ENCODE results near the gene ST6GALNAC1. TPM values are rescaled to one million over a fixed set of nuclear protein-coding genes. Genes with fewer than 3 reads are reported as not detected.

Gene ST6GALNAC1
- total and polyA plus RNA-seq, 4 donors: 0.16 to 2.1 (median 0.21) TPM; not detected in 1

- peak overlapping the region in 2 of 3 donors; percentile 58 to 66 for H3K4me3 ChIP-seq (ENCODE audit: low read depth in 1 of 3, low read length in 3 of 3)
- no peak for DNase-seq (ENCODE audit: low spot score)
- H3K9me3 ChIP-seq (ENCODE audit: control insufficient read depth in 4 of 4, low read length in 3 of 4): no peaks in the 10 kb centered on the region
- peak overlapping the region in 1 of 2 donors; percentile 6 for H3K9ac ChIP-seq (ENCODE audit: low read depth in 1 of 2, low read length in 2 of 2)
- 41% methylated on average over 17 of the region's 17 CpGs for WGBS
- no peak overlapping the region for H3K27ac ChIP-seq (ENCODE audit: low read depth in 1 of 2, low read length in 2 of 2)
- peaks cover 7 to 26% (median 16%) of the 10 kb centered on the region in 4 donors for H3K4me1 ChIP-seq (ENCODE audit: control insufficient read depth in 4 of 4, insufficient read depth in 4 of 4, low read length in 3 of 4)
- H3K27me3 ChIP-seq (ENCODE audit: control insufficient read depth in 4 of 4, insufficient read depth in 4 of 4, low read length in 3 of 4): no peaks in the 10 kb centered on the region
- TF ChIP-seq CTCF (IDR thresholded peaks at IDR 0.05; ENCODE audit: low read depth, low read length, missing input control) (no peak), SP1 (IDR thresholded peaks at IDR 0.05) (no peak), MAX (IDR thresholded peaks at IDR 0.05) (no peak), TAF1 (conservative IDR thresholded peaks at IDR 0.05) (no peak), EGR1 (IDR thresholded peaks at IDR 0.05; ENCODE audit: low read depth in 2 of 2) (no peak), GABPA (IDR thresholded peaks at IDR 0.05 in 1 of 2, conservative IDR thresholded peaks at IDR 0.05 in 1 of 2) (no peak), HNF4G (IDR thresholded peaks at IDR 0.05) (no peak)
- no peaks in the 10 kb centered on the region for H3K36me3 ChIP-seq (ENCODE audit: control insufficient read depth in 4 of 4, insufficient read depth in 3 of 4, low read depth in 1 of 4, low read length in 3 of 4)
Measured at GRCh38 chr17:76584427-76585032, 59.0 kb downstream of the ST6GALNAC1 start.

- H3K9ac ChIP-seq (ENCODE audit: low read depth in 1 of 2, low read length in 2 of 2): no peak overlapping the region
- DNase-seq (ENCODE audit: low spot score): no peak
Measured at GRCh38 chr17:76582660-76583059, 60.9 kb downstream of the ST6GALNAC1 start.

More at GRCh38 chr17:76582660-76583059, 60.9 kb downstream of the ST6GALNAC1 start:
- peaks cover 3 to 15% (median 9%) of the 10 kb centered on the region in 4 donors for H3K4me1 ChIP-seq (ENCODE audit: control insufficient read depth in 4 of 4, insufficient read depth in 4 of 4, low read length in 3 of 4)
- no peaks in the 10 kb centered on the region for H3K9me3 ChIP-seq (ENCODE audit: control insufficient read depth in 4 of 4, low read length in 3 of 4)
- no peak overlapping the region for H3K4me3 ChIP-seq (ENCODE audit: low read depth in 1 of 3, low read length in 3 of 3)
- WGBS: 58% methylated on average over 3 of the region's 3 CpGs
- H3K27ac ChIP-seq (ENCODE audit: low read depth in 1 of 2, low read length in 2 of 2): no peak overlapping the region
- TF ChIP-seq HNF4G (IDR thresholded peaks at IDR 0.05) (no peak), NR2F2 (IDR thresholded peaks at IDR 0.05) (no peak), TAF1 (conservative IDR thresholded peaks at IDR 0.05) (no peak), CTCF (IDR thresholded peaks at IDR 0.05; ENCODE audit: low read depth, low read length, missing input control) (no peak), ZBTB33 (IDR thresholded peaks at IDR 0.05) (no peak), RAD21 (IDR thresholded peaks at IDR 0.05) (no peak), FOXA2 (IDR thresholded peaks at IDR 0.05) (no peak), SP1 (IDR thresholded peaks at IDR 0.05) (no peak), YY1 (IDR thresholded peaks at IDR 0.05) (no peak), HNF4A (conservative IDR thresholded peaks at IDR 0.05) (no peak), EGR1 (IDR thresholded peaks at IDR 0.05; ENCODE audit: low read depth in 2 of 2) (no peak)
- no peaks in the 10 kb centered on the region for H3K36me3 ChIP-seq (ENCODE audit: control insufficient read depth in 4 of 4, insufficient read depth in 3 of 4, low read depth in 1 of 4, low read length in 3 of 4)
- no peaks in the 10 kb centered on the region for H3K27me3 ChIP-seq (ENCODE audit: control insufficient read depth in 4 of 4, insufficient read depth in 4 of 4, low read length in 3 of 4)
